ENCODE results near the gene P2RX2. TPM values are rescaled to one million over a fixed set of nuclear protein-coding genes. Genes with fewer than 3 reads are reported as not detected.

Gene P2RX2
- total and polyA plus RNA-seq, 4 donors = not detected

DNA sequence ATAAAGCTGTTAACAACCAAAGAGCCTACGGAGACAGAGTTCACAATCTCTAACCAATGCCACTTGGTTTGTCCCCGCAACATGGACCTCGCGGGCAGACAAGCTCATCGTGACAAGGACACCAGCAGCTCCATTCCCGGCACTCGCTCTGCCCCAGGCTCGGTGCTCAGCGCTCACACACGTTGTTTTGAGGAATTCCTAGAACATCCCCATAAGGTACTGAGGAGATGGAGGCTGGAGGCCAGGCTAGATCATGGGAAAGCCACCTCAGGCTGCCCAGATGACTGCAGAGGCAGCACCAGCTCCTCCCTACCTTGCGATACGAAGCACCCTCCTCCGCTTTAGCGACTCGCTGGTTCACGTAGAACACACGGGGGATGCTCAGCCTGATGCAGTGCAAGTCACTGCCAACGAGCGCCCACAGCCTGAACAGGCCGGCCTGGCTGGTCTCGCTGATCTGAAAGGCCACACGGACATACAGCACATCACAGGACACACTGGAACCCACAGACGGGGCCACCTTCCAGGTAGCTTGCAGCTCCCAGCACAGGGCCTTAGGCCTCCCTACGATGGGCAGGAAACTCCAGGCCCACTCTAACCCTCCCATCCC lies 30.1 kb downstream of the P2RX2 start:
- no peak for DNase-seq (ENCODE audit: low spot score)
- H3K36me3 ChIP-seq (ENCODE audit: control insufficient read depth in 4 of 4, insufficient read depth in 3 of 4, low read depth in 1 of 4, low read length in 3 of 4) = peaks cover 13 to 57% (median 37%) of the 10 kb centered on the region in 4 donors
- 96% methylated on average over 24 of the region's 24 CpGs for WGBS
- H3K9me3 ChIP-seq (ENCODE audit: control insufficient read depth in 4 of 4, low read length in 3 of 4) = no peaks in the 10 kb centered on the region
- no peaks in the 10 kb centered on the region for H3K4me1 ChIP-seq (ENCODE audit: control insufficient read depth in 4 of 4, insufficient read depth in 4 of 4, low read length in 3 of 4)
- no peak overlapping the region for H3K27ac ChIP-seq (ENCODE audit: low read depth in 1 of 2, low read length in 2 of 2)
- H3K27me3 ChIP-seq (ENCODE audit: control insufficient read depth in 4 of 4, insufficient read depth in 4 of 4, low read length in 3 of 4) = no peaks in the 10 kb centered on the region
- H3K4me3 ChIP-seq (ENCODE audit: low read depth in 1 of 3, low read length in 3 of 3) = no peak overlapping the region
- H3K9ac ChIP-seq (ENCODE audit: low read depth in 1 of 2, low read length in 2 of 2) = no peak overlapping the region
- TF ChIP-seq GABPA (IDR thresholded peaks at IDR 0.05 in 1 of 2, conservative IDR thresholded peaks at IDR 0.05 in 1 of 2) = no peak

GRCh38 chr12:132649226-132649945 lies 30.8 kb downstream of the P2RX2 start:
- H3K4me1 ChIP-seq (ENCODE audit: control insufficient read depth in 4 of 4, insufficient read depth in 4 of 4, low read length in 3 of 4) = no peaks in the 10 kb centered on the region
- TF ChIP-seq RXRA (IDR thresholded peaks at IDR 0.05) (no peak), HNF4G (IDR thresholded peaks at IDR 0.05) (no peak)
- H3K9me3 ChIP-seq (ENCODE audit: control insufficient read depth in 4 of 4, low read length in 3 of 4) = no peaks in the 10 kb centered on the region
- H3K4me3 ChIP-seq (ENCODE audit: low read depth in 1 of 3, low read length in 3 of 3) = no peak overlapping the region
- no peak for DNase-seq (ENCODE audit: low spot score)
- WGBS = 96% methylated on average over 27 of the region's 27 CpGs
- no peak overlapping the region for H3K9ac ChIP-seq (ENCODE audit: low read depth in 1 of 2, low read length in 2 of 2)
- H3K36me3 ChIP-seq (ENCODE audit: control insufficient read depth in 4 of 4, insufficient read depth in 3 of 4, low read depth in 1 of 4, low read length in 3 of 4) = peaks cover 11 to 60% (median 38%) of the 10 kb centered on the region in 4 donors
- no peak overlapping the region for H3K27ac ChIP-seq (ENCODE audit: low read depth in 1 of 2, low read length in 2 of 2)
- H3K27me3 ChIP-seq (ENCODE audit: control insufficient read depth in 4 of 4, insufficient read depth in 4 of 4, low read length in 3 of 4) = no peaks in the 10 kb centered on the region

- H3K36me3 ChIP-seq (ENCODE audit: control insufficient read depth in 4 of 4, insufficient read depth in 3 of 4, low read depth in 1 of 4, low read length in 3 of 4) = peaks cover 11 to 69% (median 38%) of the 10 kb centered on the region in 4 donors
- no peaks in the 10 kb centered on the region for H3K4me1 ChIP-seq (ENCODE audit: control insufficient read depth in 4 of 4, insufficient read depth in 4 of 4, low read length in 3 of 4)
- WGBS = 93% methylated on average over 9 of the region's 9 CpGs
- H3K9ac ChIP-seq (ENCODE audit: low read depth in 1 of 2, low read length in 2 of 2) = no peak overlapping the region
- TF ChIP-seq, protein P1, sequence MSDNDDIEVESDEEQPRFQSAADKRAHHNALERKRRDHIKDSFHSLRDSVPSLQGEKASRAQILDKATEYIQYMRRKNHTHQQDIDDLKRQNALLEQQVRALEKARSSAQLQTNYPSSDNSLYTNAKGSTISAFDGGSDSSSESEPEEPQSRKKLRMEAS (IDR thresholded peaks at IDR 0.05) = no peak
- TF ChIP-seq RXRA (IDR thresholded peaks at IDR 0.05) (no peak), FOXA1 (IDR thresholded peaks at IDR 0.05) (no peak), YY1 (IDR thresholded peaks at IDR 0.05) (no peak), RAD21 (IDR thresholded peaks at IDR 0.05) (no peak), TAF1 (conservative IDR thresholded peaks at IDR 0.05) (no peak), HNF4G (IDR thresholded peaks at IDR 0.05) (no peak), JUND (IDR thresholded peaks at IDR 0.05) (no peak), GABPA (IDR thresholded peaks at IDR 0.05 in 1 of 2, conservative IDR thresholded peaks at IDR 0.05 in 1 of 2) (no peak), FOXA2 (IDR thresholded peaks at IDR 0.05) (no peak), NR2F2 (IDR thresholded peaks at IDR 0.05) (no peak), HNF4A (conservative IDR thresholded peaks at IDR 0.05) (no peak)
- TF ChIP-seq, protein P2, sequence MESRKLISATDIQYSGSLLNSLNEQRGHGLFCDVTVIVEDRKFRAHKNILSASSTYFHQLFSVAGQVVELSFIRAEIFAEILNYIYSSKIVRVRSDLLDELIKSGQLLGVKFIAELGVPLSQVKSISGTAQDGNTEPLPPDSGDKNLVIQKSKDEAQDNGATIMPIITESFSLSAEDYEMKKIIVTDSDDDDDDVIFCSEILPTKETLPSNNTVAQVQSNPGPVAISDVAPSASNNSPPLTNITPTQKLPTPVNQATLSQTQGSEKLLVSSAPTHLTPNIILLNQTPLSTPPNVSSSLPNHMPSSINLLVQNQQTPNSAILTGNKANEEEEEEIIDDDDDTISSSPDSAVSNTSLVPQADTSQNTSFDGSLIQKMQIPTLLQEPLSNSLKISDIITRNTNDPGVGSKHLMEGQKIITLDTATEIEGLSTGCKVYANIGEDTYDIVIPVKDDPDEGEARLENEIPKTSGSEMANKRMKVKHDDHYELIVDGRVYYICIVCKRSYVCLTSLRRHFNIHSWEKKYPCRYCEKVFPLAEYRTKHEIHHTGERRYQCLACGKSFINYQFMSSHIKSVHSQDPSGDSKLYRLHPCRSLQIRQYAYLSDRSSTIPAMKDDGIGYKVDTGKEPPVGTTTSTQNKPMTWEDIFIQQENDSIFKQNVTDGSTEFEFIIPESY (IDR thresholded peaks at IDR 0.05) = no peak
- no peaks in the 10 kb centered on the region for H3K9me3 ChIP-seq (ENCODE audit: control insufficient read depth in 4 of 4, low read length in 3 of 4)
- H3K4me3 ChIP-seq (ENCODE audit: low read depth in 1 of 3, low read length in 3 of 3) = no peak overlapping the region
- DNase-seq (ENCODE audit: low spot score) = no peak
- H3K27me3 ChIP-seq (ENCODE audit: control insufficient read depth in 4 of 4, insufficient read depth in 4 of 4, low read length in 3 of 4) = no peaks in the 10 kb centered on the region
- no peak overlapping the region for H3K27ac ChIP-seq (ENCODE audit: low read depth in 1 of 2, low read length in 2 of 2)
Observed at GRCh38 chr12:132651444-132652100, 33.0 kb downstream of the P2RX2 start.

All from liver (tissue), 9 donors.